ENCODE results near the gene SPCS2. TPM values are rescaled to one million over a fixed set of nuclear protein-coding genes. Genes with fewer than 3 reads are reported as not detected.

The SPCS2 gene
- total RNA-seq, 1 donor from 2014 or later = 112 TPM

GRCh38 chr11:74923125-74923524 is 25.9 kb upstream of the SPCS2 start:
- TF ChIP-seq CTCF (IDR thresholded peaks at IDR 0.05; ENCODE audit: partially characterized antibody, unreplicated experiment) = no peak
- H3K4me3 Mint-ChIP-seq (ENCODE audit: unreplicated experiment) = no peak overlapping the region
- H3K4me1 Mint-ChIP-seq (ENCODE audit: low read depth, unreplicated experiment) = no peaks in the 10 kb centered on the region
- no peaks in the 10 kb centered on the region for H3K36me3 Mint-ChIP-seq (ENCODE audit: unreplicated experiment)
- H3K27me3 Mint-ChIP-seq (ENCODE audit: unreplicated experiment) = no peaks in the 10 kb centered on the region
- H3K9me3 Mint-ChIP-seq (ENCODE audit: unreplicated experiment) = peaks cover 1% of the 10 kb centered on the region
- no peak for DNase-seq
- H3K27ac Mint-ChIP-seq (ENCODE audit: unreplicated experiment) = no peak overlapping the region

GRCh38 chr11:74925281-74925680 is 23.8 kb upstream of the SPCS2 start:
- DNase-seq = no peak
- Mint-ChIP-seq H3K4me1 (ENCODE audit: low read depth, unreplicated experiment) (no peaks in the 10 kb centered on the region), H3K36me3 (ENCODE audit: unreplicated experiment) (no peaks in the 10 kb centered on the region), H3K9me3 (ENCODE audit: unreplicated experiment) (no peaks in the 10 kb centered on the region), H3K27me3 (ENCODE audit: unreplicated experiment) (no peaks in the 10 kb centered on the region), H3K4me3 (ENCODE audit: unreplicated experiment) (no peak overlapping the region), H3K27ac (ENCODE audit: unreplicated experiment) (no peak overlapping the region)
- TF ChIP-seq CTCF (IDR thresholded peaks at IDR 0.05; ENCODE audit: partially characterized antibody, unreplicated experiment) = no peak

GRCh38 chr11:74926304-74927030 is 22.6 kb upstream of the SPCS2 start:
- H3K27me3 Mint-ChIP-seq (ENCODE audit: unreplicated experiment) = peaks cover 2% of the 10 kb centered on the region
- no peaks in the 10 kb centered on the region for H3K36me3 Mint-ChIP-seq (ENCODE audit: unreplicated experiment)
- DNase-seq = no peak
- no peak overlapping the region for H3K27ac Mint-ChIP-seq (ENCODE audit: unreplicated experiment)
- TF ChIP-seq CTCF (IDR thresholded peaks at IDR 0.05; ENCODE audit: partially characterized antibody, unreplicated experiment) = no peak
- no peaks in the 10 kb centered on the region for H3K4me1 Mint-ChIP-seq (ENCODE audit: low read depth, unreplicated experiment)
- no peaks in the 10 kb centered on the region for H3K9me3 Mint-ChIP-seq (ENCODE audit: unreplicated experiment)
- no peak overlapping the region for H3K4me3 Mint-ChIP-seq (ENCODE audit: unreplicated experiment)

- Mint-ChIP-seq H3K36me3 (ENCODE audit: unreplicated experiment) (no peaks in the 10 kb centered on the region), H3K9me3 (ENCODE audit: unreplicated experiment) (no peaks in the 10 kb centered on the region), H3K4me3 (ENCODE audit: unreplicated experiment) (no peak overlapping the region), H3K4me1 (ENCODE audit: low read depth, unreplicated experiment) (no peaks in the 10 kb centered on the region), H3K27ac (ENCODE audit: unreplicated experiment) (no peak overlapping the region), H3K27me3 (ENCODE audit: unreplicated experiment) (peaks cover 2% of the 10 kb centered on the region)
- no peak for TF ChIP-seq CTCF (IDR thresholded peaks at IDR 0.05; ENCODE audit: partially characterized antibody, unreplicated experiment)
- no peak for DNase-seq
Observed at GRCh38 chr11:74927496-74927895, 21.6 kb upstream of the SPCS2 start.

All from glutamatergic neuron (in vitro differentiated cells).